Measurements from ENCODE around the gene CYP39A1. TPM values are rescaled to one million over a fixed set of nuclear protein-coding genes. Genes with fewer than 3 reads are reported as not detected.

CYP39A1 gene
- total and polyA plus RNA-seq, 9 of the 15 experiments (the other 6 are each of a cell fraction or from before 2014, with no cell fraction given), result not detected

GRCh38 chr6:46618726-46619125, 33.9 kb downstream of the CYP39A1 start (continued):
- TF ChIP-seq PATZ1 (CRISPR knock-in tag; IDR thresholded peaks at IDR 0.05; ENCODE audit: borderline replicate concordance) (no peak), ZMIZ1 (IDR thresholded peaks at IDR 0.05; ENCODE audit: low read depth in 2 of 2, low read length in 2 of 2) (no peak), CTCFL (IDR thresholded peaks at IDR 0.05; ENCODE audit: borderline replicate concordance, insufficient read depth, low read depth, low read length, poor library complexity, severe bottlenecking) (no peak)

Measured in K562 (cell line).